ENCODE data around the gene A4GALT.

DNA sequence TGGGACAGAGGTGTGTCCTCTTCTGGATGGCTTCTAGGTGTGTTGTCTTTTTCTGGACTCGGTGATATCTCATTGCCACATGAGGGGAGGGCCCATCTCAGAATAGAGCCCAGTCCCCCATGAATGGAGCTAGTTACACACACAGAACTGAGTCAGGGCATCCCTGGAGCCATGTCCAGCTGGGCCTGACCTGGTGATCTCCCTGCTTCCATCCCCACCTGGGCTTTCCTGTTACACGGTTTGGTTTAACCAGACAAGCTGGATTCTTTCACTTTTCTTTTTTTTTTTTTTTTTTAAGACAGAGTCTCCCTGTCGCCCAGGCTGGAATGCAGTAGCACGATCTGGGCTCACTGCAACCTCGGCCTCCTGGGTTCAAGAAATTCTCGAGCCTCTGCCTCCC, 6.1 kb upstream of the A4GALT start:
- TF ChIP-seq GABPA (IDR thresholded peaks at IDR 0.05; ENCODE audit: low read depth) (no peak), RAD51 (IDR thresholded peaks at IDR 0.05) (no peak), FOXM1 (IDR thresholded peaks at IDR 0.05; ENCODE audit: low read depth, low read length) (no peak), POLR2A (IDR thresholded peaks at IDR 0.05; ENCODE audit: low read depth, low read length) (no peak)
